Activated CD4-positive, alpha-beta T cell treated with anti-CD3 and anti-CD28 coated beads for 1 hour (primary cell): ENCODE results near the gene HDAC4.

Experiments
- DNase-seq: peaks from one replicate; pipeline ENCODE4 v3.0.0-alpha.2; 2020

HDAC4 gene

GRCh38 chr2:239305771-239306170, 95.0 kb downstream of the HDAC4 start:
- DNase-seq: no peak

DNA sequence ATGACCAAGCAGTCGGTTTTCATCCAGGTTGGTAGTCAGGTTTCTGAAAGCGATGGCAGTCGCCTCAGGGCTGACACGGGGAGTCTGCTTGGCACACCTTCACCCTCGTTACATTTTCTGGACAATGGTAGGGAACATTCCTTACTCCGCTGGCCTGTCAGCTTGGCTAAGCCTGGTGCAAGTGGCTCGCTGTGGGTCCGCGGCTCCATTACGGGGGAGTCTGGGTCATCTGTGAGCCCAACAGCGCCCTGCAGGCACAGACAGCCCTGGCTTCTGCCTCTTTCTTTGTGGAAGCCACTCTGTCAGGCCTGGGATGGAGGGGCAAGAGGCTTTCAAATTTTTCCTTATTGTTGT, 95.6 kb downstream of the HDAC4 start:
- DNase-seq: no peak

- no peak for DNase-seq
Measured at GRCh38 chr2:239304533-239305221, 96.1 kb downstream of the HDAC4 start.

DNA sequence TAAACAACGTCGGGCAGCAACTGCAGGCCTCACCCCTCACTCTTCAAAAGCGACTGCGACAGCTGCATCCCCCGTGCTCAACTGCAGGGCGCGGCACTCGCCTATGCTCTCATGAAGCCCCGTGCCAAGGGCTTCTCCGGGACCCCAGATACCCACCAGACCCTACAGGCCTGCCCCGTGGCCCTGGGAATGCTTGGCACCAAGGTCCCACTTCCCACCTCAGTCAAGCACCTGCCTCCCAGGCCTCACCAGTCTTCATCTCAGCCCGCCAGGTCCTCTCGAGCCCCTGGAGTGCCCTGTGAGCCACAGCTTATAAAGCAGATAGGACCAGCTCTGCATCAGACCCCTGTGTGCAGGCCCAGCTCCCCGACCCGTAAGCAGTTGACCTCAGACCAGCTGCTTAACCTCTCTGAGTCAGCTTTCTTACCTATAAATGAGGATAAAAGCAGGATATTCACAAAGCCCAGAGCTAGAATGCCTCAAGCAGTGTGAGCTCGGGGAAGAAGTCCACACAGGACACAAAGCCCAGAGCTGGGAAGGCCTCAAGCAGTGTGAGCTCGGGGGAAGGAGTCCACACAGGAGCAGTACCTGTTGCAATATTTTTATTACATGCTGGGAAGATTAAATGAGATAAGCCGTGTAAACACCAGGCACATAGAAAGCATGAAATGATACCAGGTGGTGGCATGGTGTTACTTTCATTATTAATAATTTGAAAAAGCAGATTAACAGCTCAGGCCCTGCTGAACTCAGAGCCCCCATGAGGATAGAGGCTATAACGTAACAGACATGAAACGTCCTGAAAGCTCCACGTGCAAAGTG, 96.9 kb downstream of the HDAC4 start:
- no peak for DNase-seq

DNA sequence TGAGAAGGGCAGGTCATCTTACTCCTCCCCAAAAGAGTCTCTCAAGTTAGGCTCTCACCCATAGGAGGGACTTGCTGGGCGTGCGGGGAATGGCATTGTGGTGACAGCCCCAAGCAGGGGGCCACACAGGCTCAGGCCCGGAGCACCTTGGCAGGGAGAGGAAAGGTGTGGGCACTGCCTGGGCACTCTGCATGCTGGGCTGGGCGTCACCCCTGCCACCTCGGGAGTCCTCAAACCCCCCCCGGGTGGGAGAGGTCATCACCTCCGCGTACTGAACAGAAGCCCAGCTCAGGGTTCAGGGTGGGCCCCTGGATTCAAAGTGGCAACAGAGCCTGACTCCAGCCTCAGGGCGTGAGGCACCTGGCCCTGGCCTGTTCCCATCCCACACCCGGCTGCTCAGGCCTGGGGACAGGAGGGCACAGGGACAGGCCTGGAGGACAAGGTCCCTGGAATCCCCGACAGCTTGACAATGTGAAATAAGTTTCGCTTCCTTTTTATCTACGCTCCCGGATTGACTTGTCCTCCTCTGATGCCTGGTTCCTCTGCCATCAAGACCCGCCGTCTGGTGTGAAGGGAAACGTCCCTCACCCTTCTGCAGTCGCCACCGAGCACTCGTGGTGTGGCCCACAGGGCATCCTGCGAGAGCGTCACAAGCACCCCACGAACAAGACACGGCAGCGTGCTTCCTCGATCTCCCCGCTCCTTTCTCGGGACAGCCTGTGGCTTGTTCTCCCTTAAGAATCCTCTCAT, 97.8 kb downstream of the HDAC4 start:
- DNase-seq: no peak

DNA sequence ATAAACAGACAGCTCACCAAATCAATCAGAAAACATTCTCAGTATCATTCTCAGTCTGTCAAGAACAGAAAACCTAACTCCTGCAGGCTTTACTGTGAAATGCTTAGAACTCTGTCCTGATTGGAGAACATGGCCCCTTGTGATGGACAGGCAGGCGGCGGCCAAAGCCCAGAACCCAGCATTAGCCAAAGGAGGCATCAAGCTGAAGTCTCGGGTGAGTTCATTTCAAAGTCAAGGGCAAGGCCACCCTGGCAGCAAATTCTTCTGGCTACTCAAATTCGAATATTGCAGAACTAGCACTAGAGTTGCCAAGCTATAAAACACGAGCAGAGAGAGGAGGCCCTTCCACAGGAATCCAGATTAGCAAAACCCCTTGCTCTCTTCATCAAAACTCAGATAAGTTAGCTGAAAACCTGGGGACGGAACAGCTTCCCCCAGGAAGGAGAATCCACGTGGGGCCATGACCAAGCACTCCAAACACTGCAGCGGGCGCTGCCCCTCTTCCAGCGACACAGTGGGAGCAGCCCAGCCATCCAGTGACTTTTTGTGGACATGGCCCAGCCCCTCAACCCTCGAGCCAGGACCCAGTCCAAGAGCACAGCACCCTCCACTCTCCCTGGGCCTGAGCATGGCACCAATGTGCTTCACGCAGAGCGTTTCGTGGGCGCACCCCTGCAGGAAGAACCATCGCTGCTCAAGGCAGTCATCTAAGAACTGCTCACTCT, 98.6 kb downstream of the HDAC4 start:
- no peak for DNase-seq

GRCh38 chr2:239300871-239301735, 99.7 kb downstream of the HDAC4 start:
- no peak for DNase-seq

GRCh38 chr2:239300242-239300641, 100.6 kb downstream of the HDAC4 start:
- no peak for DNase-seq

DNA sequence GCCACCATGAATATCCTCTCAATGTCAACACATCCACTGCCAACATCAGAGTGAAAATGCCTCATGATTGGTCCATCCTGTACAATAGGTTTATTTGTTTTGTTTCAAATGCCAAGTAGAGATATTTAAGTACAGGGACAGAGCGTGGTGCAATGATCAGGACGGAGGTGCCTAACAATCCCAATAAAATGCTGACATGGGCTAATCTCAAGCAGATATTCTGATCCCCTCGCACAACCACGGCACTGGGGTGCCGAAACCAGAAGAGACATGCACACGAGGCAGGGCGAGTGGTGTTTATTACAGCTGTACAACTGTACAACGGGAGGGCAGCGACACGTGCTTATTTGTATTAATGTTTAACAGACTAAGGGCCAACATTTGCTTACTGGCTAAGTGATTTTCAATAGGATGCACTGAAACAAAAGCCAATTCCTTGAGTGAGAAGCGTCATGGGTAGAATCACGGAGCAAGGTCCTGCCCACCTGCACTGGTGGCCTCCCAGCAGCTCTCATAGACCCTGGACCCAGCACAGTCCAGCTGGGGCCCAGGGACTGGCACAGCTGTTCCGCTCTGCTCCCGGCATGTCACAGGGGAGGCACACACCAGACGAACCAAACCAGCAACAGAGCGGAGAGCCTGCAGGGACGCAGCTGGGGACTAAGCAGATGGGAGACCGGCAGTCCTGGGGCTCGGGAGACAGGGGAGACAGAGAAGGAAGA, 101.4 kb downstream of the HDAC4 start:
- DNase-seq: no peak

DNA sequence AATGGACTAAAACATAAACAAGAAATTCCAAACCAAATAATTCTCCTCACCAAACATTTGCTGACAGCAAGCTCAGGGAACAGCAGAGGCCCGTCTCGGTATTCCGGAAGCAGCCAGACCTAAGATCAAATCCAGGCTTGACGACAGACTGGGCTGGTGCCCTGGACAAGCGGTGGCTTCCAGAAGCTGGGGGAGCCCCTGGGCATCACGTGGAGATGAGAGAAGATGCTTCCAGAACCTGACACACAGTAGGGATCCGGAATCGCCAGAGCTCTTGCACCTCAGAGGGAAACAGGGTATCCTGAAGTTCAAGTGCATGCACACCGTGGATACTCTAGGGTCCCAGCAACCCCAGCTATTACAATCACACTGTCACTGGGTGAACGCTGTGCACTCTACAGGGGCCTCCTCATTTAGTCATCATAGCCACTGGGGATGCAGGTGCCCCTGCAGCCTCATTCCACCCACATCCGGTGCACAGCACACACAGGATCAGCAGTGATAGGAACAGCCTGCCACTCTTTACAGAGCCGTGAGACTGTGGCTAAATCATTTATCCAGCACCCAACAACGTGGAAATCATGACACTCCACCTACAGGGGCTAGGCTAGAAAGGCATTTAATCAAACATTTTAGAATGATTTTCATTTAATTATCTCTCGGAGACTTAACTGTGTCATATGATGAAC, 102.6 kb downstream of the HDAC4 start:
- DNase-seq: peak; percentile 65

DNA sequence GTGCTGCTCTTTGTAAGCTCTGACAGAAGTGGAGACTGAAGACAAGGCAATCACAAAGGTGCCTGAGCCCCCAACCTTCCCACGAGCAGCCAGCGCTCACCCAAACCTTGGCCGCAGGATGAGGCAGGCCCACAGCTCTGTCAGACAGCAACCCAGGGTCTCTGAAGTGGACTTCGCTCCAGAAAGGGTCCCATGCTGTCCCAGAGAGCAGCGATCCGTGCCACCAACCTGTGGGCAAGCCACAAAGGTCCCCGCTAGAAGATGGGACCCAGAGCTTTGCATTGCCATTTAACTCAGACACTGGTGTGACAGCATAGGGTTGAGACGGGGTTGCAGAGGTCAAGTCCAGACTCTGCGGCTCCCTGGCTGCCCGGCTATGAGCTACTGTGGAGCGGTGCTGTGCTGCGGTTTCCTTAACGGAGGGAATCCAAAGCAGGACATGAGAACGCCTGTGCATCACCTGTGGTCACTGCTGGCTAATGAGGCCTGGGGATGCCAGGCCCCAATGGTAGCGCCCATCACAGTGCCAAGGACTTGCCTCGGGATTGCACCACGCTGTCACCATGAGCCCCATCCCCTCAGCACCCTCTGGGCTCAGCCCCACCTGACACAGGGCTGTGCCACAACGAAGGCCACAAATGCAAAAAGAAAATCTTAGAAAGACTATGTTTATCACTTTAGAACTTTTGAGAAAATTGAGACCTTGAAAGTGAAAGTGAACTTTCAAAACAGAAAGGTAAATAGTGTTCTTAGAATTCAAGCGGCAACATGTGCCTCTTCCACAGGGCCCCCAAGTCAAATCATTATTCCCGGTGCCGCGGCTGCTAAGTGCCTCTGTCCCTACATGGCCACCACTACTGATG, 103.4 kb downstream of the HDAC4 start:
- no peak for DNase-seq

GRCh38 chr2:239296020-239296932, 104.5 kb downstream of the HDAC4 start:
- DNase-seq: no peak

DNA sequence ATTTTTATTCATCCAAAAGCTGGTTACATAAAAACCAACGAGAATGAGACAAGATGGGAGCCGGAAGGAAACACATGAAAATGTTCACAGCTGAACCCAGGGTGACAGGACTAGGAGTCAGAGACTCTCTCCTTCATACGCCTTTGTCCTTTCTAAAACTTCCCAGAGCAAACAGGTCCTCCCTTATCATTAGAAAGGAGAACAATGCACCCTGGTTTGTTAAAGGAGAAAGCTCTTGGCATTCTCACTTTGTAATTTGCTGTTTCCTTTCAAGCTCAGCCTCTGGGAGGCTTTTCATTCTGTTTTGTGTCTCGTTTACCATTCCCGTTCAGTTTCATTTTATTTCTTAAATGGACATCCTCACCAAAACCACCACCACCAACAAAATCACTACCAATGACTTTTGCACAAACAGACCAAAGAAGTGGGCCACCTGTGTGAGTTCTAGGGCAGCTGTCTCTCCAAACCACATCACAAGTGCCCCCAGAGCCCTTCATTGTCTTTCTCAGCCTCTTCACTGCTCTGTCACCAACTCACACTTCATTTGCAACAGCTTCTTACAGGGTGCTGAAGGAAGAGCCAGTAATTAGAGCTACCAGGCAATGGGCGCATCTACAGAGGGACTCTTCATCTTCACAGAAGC, 105.3 kb downstream of the HDAC4 start:
- DNase-seq: no peak

DNA sequence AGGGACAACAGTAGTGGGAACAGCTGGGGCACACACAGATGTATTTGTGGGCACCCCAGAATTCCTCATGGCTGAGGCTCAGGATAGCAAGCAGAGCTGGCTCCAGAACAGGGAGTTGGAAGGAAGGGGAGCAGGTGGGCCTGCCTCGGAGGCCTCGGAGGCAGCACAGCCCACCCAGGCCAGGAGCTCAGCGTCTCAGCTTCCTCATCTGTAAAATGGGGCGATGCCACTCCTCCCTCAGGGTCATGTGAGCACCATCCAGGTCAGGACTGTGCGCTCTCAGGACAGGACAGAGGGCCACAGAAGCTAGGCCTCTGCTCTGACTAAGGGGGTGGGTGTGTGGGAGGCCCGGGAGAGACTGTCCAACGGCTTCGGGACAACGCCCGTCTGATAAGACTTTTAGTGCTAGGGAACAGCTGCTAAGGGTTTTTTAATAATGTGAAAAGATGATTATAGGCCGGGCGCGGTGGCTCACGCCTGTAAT, 106.2 kb downstream of the HDAC4 start:
- DNase-seq: no peak

- no peak for DNase-seq
Measured at GRCh38 chr2:239293775-239294430, 106.9 kb downstream of the HDAC4 start.

- DNase-seq: no peak
Measured at GRCh38 chr2:239292959-239293774, 107.7 kb downstream of the HDAC4 start.
